H1 (cell line): Measurements from ENCODE around the gene RPS4Y2. TPM values are rescaled to one million over a fixed set of nuclear protein-coding genes. Genes with fewer than 3 reads are reported as not detected.

Source experiments
- CTCF ChIA-PET: fragments of 300-600 bp; sonication (Branson Sonifier 250); formaldehyde crosslinking; loops from one replicate; lab custom pipeline; 2021; ENCODE audit not compliant: partially characterized antibody; lab: Charles Lee
- POLR2A ChIA-PET: fragments of 300-600 bp; sonication (Branson Sonifier 250); formaldehyde crosslinking; loops from one replicate; lab custom pipeline; 2021; ENCODE audit warnings: inconsistent platforms; ENCODE audit not compliant: partially characterized antibody; lab: Charles Lee
- DNase-seq, 2 experiments: peaks; one replicate each; pipeline versions ENCODE4 v3.0.0 to v3.0.0-alpha.2; 2010 to 2022; ENCODE audit warnings: low spot score in 2 of 2, low read depth in 1 of 2, mixed read lengths in 1 of 2
- FAIRE-seq: peaks from 2 replicates; lab custom pipeline; 2011; peaks lifted over from hg19 to GRCh38; lab: Jason Lieb, UNC
- H2AFZ ChIP-seq: 2 replicates; pipeline ENCODE4 v1.8.1; 2012; ENCODE audit warnings: low read length, inconsistent platforms
- H2AK5ac ChIP-seq: 2 replicates; pipeline ENCODE4 v1.6.1; 2013; ENCODE audit warnings: low read depth, low read length
- H2BK120ac ChIP-seq: replicated peaks from 2 replicates; pipeline ENCODE3; 2013; ENCODE audit warnings: low read depth, low read length, inconsistent platforms
- H2BK12ac ChIP-seq: 2 replicates; pipeline ENCODE4 v1.6.1; 2013; ENCODE audit warnings: low read depth, low read length
- H2BK15ac ChIP-seq: 2 replicates; pipeline ENCODE4 v1.6.1; 2013; ENCODE audit warnings: low read length
- H2BK20ac ChIP-seq: 2 replicates; pipeline ENCODE4 v1.6.1; 2013; ENCODE audit warnings: low read length
- H2BK5ac ChIP-seq: 2 replicates; pipeline ENCODE4 v1.6.1; 2013; ENCODE audit warnings: low read depth, low read length
- H3K14ac ChIP-seq: 2 replicates; pipeline ENCODE4 v1.6.1; 2013; ENCODE audit warnings: inconsistent platforms; ENCODE audit not compliant: insufficient read length
- H3K18ac ChIP-seq: 2 replicates; pipeline ENCODE4 v1.6.1; 2013; ENCODE audit warnings: low read length; ENCODE audit errors: extremely low read depth
- H3K23ac ChIP-seq: 2 replicates; pipeline ENCODE4 v1.6.1; 2013; ENCODE audit warnings: inconsistent platforms; ENCODE audit not compliant: insufficient read length
- H3K23me2 ChIP-seq: 2 replicates; pipeline ENCODE4 v1.6.1; 2013; ENCODE audit warnings: low read depth, low read length
- H3K27ac ChIP-seq: 2 replicates; pipeline ENCODE4 v1.6.1; 2011; ENCODE audit warnings: low read depth, low read length, inconsistent platforms
- H3K27me3 ChIP-seq, 4 experiments: replicated peaks in 1 of 4; 1 replicate in 1 of 4; 2 replicates in 3 of 4; pipeline versions ENCODE4 v1.6.1 to v1.8.1; 2011 to 2013; ENCODE audit warnings: low read length in 3 of 4, mild to moderate bottlenecking in 3 of 4, inconsistent platforms in 2 of 4, mixed read lengths in 2 of 4, moderate library complexity in 1 of 4; ENCODE audit not compliant: control insufficient read depth in 3 of 4, insufficient read depth in 3 of 4; ENCODE audit errors: extremely low read depth in 1 of 4
- H3K36me3 ChIP-seq, 4 experiments: 2 replicates each; pipeline versions ENCODE4 v1.6.1 to v1.8.1; 2011 to 2013; ENCODE audit warnings: mild to moderate bottlenecking in 4 of 4, low read length in 3 of 4, moderate library complexity in 2 of 4, control low read depth in 1 of 4, inconsistent platforms in 1 of 4; ENCODE audit not compliant: insufficient read depth in 4 of 4, control insufficient read depth in 2 of 4
- H3K4ac ChIP-seq: replicated peaks from 2 replicates; pipeline ENCODE3; 2013; ENCODE audit warnings: low read length, low read depth, mixed read lengths, inconsistent platforms; ENCODE audit not compliant: insufficient read length
- H3K4me1 ChIP-seq, 4 experiments: replicated peaks in 1 of 4; 1 replicate in 1 of 4; 2 replicates in 3 of 4; pipeline versions ENCODE4 v1.6.1 to v1.8.1; 2011 to 2013; ENCODE audit warnings: low read length in 3 of 4, inconsistent platforms in 2 of 4, mixed read lengths in 1 of 4; ENCODE audit not compliant: insufficient read depth in 4 of 4, control insufficient read depth in 3 of 4
- H3K4me2 ChIP-seq, 2 experiments: 2 replicates each; pipeline versions ENCODE4 v1.6.1 to v1.8.1; 2011 to 2013; ENCODE audit warnings: low read depth in 2 of 2, low read length in 2 of 2, control low read depth in 1 of 2, inconsistent platforms in 1 of 2, mild to moderate bottlenecking in 1 of 2; ENCODE audit not compliant: insufficient read depth in 1 of 2
- H3K4me3 ChIP-seq, 4 experiments: fragments of 200-600, 300-600 bp in 1 of 4; sonication (generic), shearing (Covaris generic), sonication (Bioruptor Twin) in 1 of 4; 2 replicates each; pipeline versions ENCODE4 v1.5.1 to v1.8.1; 2011 to 2016; ENCODE audit warnings: low read length in 4 of 4, low read depth in 3 of 4, control low read depth in 2 of 4, inconsistent platforms in 2 of 4, mild to moderate bottlenecking in 2 of 4, mixed read lengths in 1 of 4, moderate library complexity in 1 of 4; ENCODE audit not compliant: insufficient read depth in 2 of 4; ENCODE audit errors: extremely low read depth in 1 of 4
- H3K56ac ChIP-seq: replicated peaks from 2 replicates; pipeline ENCODE3; 2013; ENCODE audit warnings: low read depth, mild to moderate bottlenecking, mixed read lengths, low read length, inconsistent platforms; ENCODE audit not compliant: insufficient read length
- H3K79me1 ChIP-seq: 2 replicates; pipeline ENCODE4 v1.6.1; 2013; ENCODE audit warnings: low read depth, low read length, control low read depth
- H3K79me2 ChIP-seq, 2 experiments: 2 replicates each; pipeline versions ENCODE4 v1.6.1 to v1.8.1; 2012 to 2013; ENCODE audit warnings: low read length in 2 of 2, mild to moderate bottlenecking in 2 of 2, inconsistent platforms in 1 of 2; ENCODE audit not compliant: insufficient read depth in 2 of 2, control insufficient read depth in 1 of 2
- H3K9ac ChIP-seq, 4 experiments: replicated peaks in 1 of 4; 1 replicate in 1 of 4; 2 replicates in 3 of 4; pipeline versions ENCODE4 v1.6.1 to v1.8.1; 2011 to 2013; ENCODE audit warnings: low read depth in 3 of 4, low read length in 3 of 4, control low read depth in 2 of 4, mild to moderate bottlenecking in 2 of 4, moderate library complexity in 2 of 4, inconsistent platforms in 1 of 4; ENCODE audit errors: extremely low read depth in 1 of 4
- H3K9me3 ChIP-seq, 2 experiments: 2 replicates each; pipeline versions ENCODE4 v1.6.1 to v1.8.1; 2012 to 2013; ENCODE audit warnings: mild to moderate bottlenecking in 2 of 2, moderate library complexity in 2 of 2, control low read depth in 1 of 2, inconsistent platforms in 1 of 2, low read depth in 1 of 2, low read length in 1 of 2, mixed read lengths in 1 of 2; ENCODE audit not compliant: insufficient read depth in 2 of 2
- H4K20me1 ChIP-seq, 2 experiments: replicated peaks in 1 of 2; 2 replicates each; pipeline versions ENCODE3 to v1.8.1; 2011 to 2013; ENCODE audit warnings: inconsistent platforms in 2 of 2, low read length in 2 of 2, mild to moderate bottlenecking in 1 of 2; ENCODE audit not compliant: insufficient read depth in 2 of 2, control insufficient read depth in 1 of 2
- H4K5ac ChIP-seq: 2 replicates; pipeline ENCODE4 v1.6.1; 2013; ENCODE audit warnings: low read length, low read depth, mixed read lengths, inconsistent platforms; ENCODE audit not compliant: insufficient read length
- H4K8ac ChIP-seq: 2 replicates; pipeline ENCODE4 v1.8.0; 2013; ENCODE audit warnings: mild to moderate bottlenecking, moderate library complexity, low read length, inconsistent platforms; ENCODE audit not compliant: insufficient read depth; ENCODE audit errors: extremely low read depth
- H4K91ac ChIP-seq: replicated peaks from 2 replicates; pipeline ENCODE3; 2013; ENCODE audit warnings: low read length, mixed read lengths, inconsistent platforms; ENCODE audit not compliant: insufficient read length
- ASH2L ChIP-seq: fragments of 200-600, 300-600 bp; sonication (generic); IDR thresholded peaks from one replicate; pipeline ENCODE4 v1.7.1; 2017; ENCODE audit warnings: low read length
- BACH1 ChIP-seq: IDR thresholded peaks from 2 replicates; pipeline ENCODE4 v1.6.1; 2012; ENCODE audit warnings: low read length, improper control_type of control experiment
- CBX8 ChIP-seq: fragments of 300-800, 300-1000 bp; sonication (generic); IDR thresholded peaks from 2 replicates; pipeline ENCODE4 v1.7.1; 2016; ENCODE audit warnings: low read depth, low read length, borderline replicate concordance
- CHD1 ChIP-seq: IDR thresholded peaks from 2 replicates; pipeline ENCODE4 v1.6.1; 2012; ENCODE audit warnings: low read depth, low read length, improper control_type of control experiment
- EGR1 ChIP-seq: IDR thresholded peaks from 2 replicates; pipeline ENCODE4 v1.6.1; 2011; ENCODE audit warnings: low read depth, low read length, borderline replicate concordance
- GABPA ChIP-seq: IDR thresholded peaks from 2 replicates; pipeline ENCODE4 v1.6.1; 2011; ENCODE audit warnings: mild to moderate bottlenecking, low read length, moderate library complexity, borderline replicate concordance; ENCODE audit not compliant: insufficient read depth
- KDM5A ChIP-seq: fragments of 200-600 bp; IDR thresholded peaks from 2 replicates; pipeline ENCODE4 v1.7.1; 2012; ENCODE audit warnings: mild to moderate bottlenecking, low read length, inconsistent platforms, mixed read lengths
- MAFK ChIP-seq: IDR thresholded peaks from 2 replicates; pipeline ENCODE4 v1.6.1; 2012; ENCODE audit warnings: low read depth, mild to moderate bottlenecking, improper control_type of control experiment, low read length
- NRF1 ChIP-seq: IDR thresholded peaks from 2 replicates; pipeline ENCODE4 v1.6.1; 2011; ENCODE audit warnings: mild to moderate bottlenecking, low read depth, low read length, improper control_type of control experiment
- POLR2AphosphoS5 ChIP-seq: IDR thresholded peaks from 2 replicates; pipeline ENCODE4 v1.6.1; 2011; ENCODE audit warnings: low read depth, low read length
- SP1 ChIP-seq: IDR thresholded peaks from 2 replicates; pipeline ENCODE4 v1.6.1; 2011; ENCODE audit warnings: low read depth, low read length
- TCF12 ChIP-seq: IDR thresholded peaks from 2 replicates; pipeline ENCODE4 v1.6.1; 2011; ENCODE audit warnings: low read depth, mild to moderate bottlenecking, low read length
- WGBS, 2 experiments: shearing (Covaris generic) in 1 of 2; methylation state at CpG; one replicate each; pipeline versions ENCODE4 v1.1.6 to v1.1.7; 2013 to 2015; ENCODE audit warnings: low lambda C conversion rate in 2 of 2, mixed read lengths in 2 of 2, inconsistent platforms in 1 of 2, low coverage in 1 of 2, missing lambda C conversion rate in 1 of 2; ENCODE audit not compliant: insufficient replicate concordance in 2 of 2, insufficient coverage in 1 of 2, insufficient read length in 1 of 2; ENCODE audit errors: extremely low coverage in 1 of 2, missing lambda C conversion rate in 1 of 2; 5-methylcytosine and 5-hydroxymethylcytosine counted together
- polyA plus RNA-seq, 7 experiments: library from polyadenylated mRNA; depleted of rRNA in 3 of 7; stranded (reverse) in 5 of 7; unstranded in 2 of 7; fragments of >200 nt in 5 of 7; fragments of 200-250 nt in 2 of 7; gene quantifications; 1 replicate in 5 of 7; 2 replicates in 1 of 7; 4 replicates in 1 of 7; pipeline versions ENCODE4 v1.2.1 to v1.2.3, GENCODE V29; 2011 to 2013; ENCODE audit warnings: missing spikeins in 2 of 7, mixed read lengths in 2 of 7
- total RNA-seq: library from RNA; stranded (reverse); fragmentation: NEBNext Ultra II Directional; extraction: Animal tissue kit (Norgen Biotek cat#: 25700); gene quantifications from 2 replicates; pipeline ENCODE4 v1.2.1, GENCODE V29; 2021
- TF ChIP-seq, protein P1 (sequence below): IDR thresholded peaks from 2 replicates; pipeline ENCODE4 v1.6.1; 2012; ENCODE audit warnings: inconsistent platforms
- TF ChIP-seq, protein P2 (sequence below): IDR thresholded peaks from 2 replicates; pipeline ENCODE4 v1.6.1; 2012; ENCODE audit warnings: low read length, inconsistent platforms

Gene RPS4Y2
- total and polyA plus RNA-seq, 2 of the 8 experiments (the other 6 are each of a cell fraction or from before 2014, with no cell fraction given), result not detected

DNA sequence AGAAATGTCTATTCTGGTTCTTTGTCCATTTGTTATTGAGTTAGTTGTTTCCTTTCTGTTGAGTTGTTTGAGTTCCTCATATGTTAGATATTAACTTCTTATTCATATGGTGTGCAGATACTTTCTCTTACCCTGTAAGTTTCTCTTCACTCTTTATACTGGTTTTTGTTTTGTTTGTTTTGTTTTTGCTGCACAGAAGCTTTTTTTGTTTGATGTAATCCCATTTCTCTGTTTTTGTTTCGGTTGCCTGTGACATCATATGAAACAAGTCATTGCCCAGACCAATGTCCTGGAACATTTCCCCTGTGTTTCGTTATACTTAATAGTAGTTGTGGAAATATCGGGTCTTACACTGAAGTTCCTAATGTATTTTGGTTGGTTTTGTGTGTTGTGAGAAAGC lies 31.2 kb downstream of the RPS4Y2 start:
- Histone ChIP-seq H3K23me2 (no peaks in the 10 kb centered on the region), H3K36me3 (no peaks in the 10 kb centered on the region; a peak in 1 of 8 replicates), H4K8ac (no peak overlapping the region), H3K4me1 (no peaks in the 10 kb centered on the region), H3K56ac (no peak overlapping the region), H3K27me3 (no peaks in the 10 kb centered on the region), H2AFZ (no peak overlapping the region), H2BK12ac (no peak overlapping the region), H3K23ac (no peak overlapping the region), H2BK15ac (no peak overlapping the region), H2BK120ac (no peak overlapping the region), H3K27ac (no peak overlapping the region), H4K5ac (no peak overlapping the region), H2AK5ac (no peak overlapping the region), H3K9me3 (peaks cover 13 to 44% of the 10 kb centered on the region in 2 experiments; a peak in 3 of 4 replicates), H3K79me1 (no peaks in the 10 kb centered on the region), H3K4me2 (no peak overlapping the region), H3K4ac (no peak overlapping the region), H3K4me3 (no peak overlapping the region), H4K91ac (no peak overlapping the region), H2BK5ac (no peak overlapping the region), H3K9ac (no peak overlapping the region), H3K79me2 (no peaks in the 10 kb centered on the region), H3K18ac (no peak overlapping the region), H2BK20ac (no peak overlapping the region), H4K20me1 (no peaks in the 10 kb centered on the region), H3K14ac (no peak overlapping the region)
- no peak for DNase-seq
- no peak for FAIRE-seq
- 76% methylated on average over 3 of the region's 3 CpGs; no CpG with 5 or more reads in 1 of the 2 experiments for WGBS, 2 experiments
- CTCF ChIA-PET, result no interaction called here
- POLR2A ChIA-PET, result no interaction called here
- TF ChIP-seq, protein P1, sequence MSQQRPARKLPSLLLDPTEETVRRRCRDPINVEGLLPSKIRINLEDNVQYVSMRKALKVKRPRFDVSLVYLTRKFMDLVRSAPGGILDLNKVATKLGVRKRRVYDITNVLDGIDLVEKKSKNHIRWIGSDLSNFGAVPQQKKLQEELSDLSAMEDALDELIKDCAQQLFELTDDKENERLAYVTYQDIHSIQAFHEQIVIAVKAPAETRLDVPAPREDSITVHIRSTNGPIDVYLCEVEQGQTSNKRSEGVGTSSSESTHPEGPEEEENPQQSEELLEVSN, result no peak
- no peak for TF ChIP-seq SP1
- TF ChIP-seq, protein P2, sequence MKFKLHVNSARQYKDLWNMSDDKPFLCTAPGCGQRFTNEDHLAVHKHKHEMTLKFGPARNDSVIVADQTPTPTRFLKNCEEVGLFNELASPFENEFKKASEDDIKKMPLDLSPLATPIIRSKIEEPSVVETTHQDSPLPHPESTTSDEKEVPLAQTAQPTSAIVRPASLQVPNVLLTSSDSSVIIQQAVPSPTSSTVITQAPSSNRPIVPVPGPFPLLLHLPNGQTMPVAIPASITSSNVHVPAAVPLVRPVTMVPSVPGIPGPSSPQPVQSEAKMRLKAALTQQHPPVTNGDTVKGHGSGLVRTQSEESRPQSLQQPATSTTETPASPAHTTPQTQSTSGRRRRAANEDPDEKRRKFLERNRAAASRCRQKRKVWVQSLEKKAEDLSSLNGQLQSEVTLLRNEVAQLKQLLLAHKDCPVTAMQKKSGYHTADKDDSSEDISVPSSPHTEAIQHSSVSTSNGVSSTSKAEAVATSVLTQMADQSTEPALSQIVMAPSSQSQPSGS, result no peak
- TF ChIP-seq TCF12, result no peak
- TF ChIP-seq CHD1, result no peak
- TF ChIP-seq ASH2L, result no peak
- no peak for TF ChIP-seq POLR2AphosphoS5
- no peak for TF ChIP-seq CBX8
- no peak for TF ChIP-seq NRF1
- no peak for TF ChIP-seq MAFK
- no peak for TF ChIP-seq EGR1
- no peak for TF ChIP-seq BACH1
- TF ChIP-seq KDM5A, result no peak
- TF ChIP-seq GABPA, result no peak
